ENCODE measurements around the gene CACFD1. TPM values are rescaled to one million over a fixed set of nuclear protein-coding genes. Genes with fewer than 3 reads are reported as not detected.
A peak's percentile ranks its signal among the peaks of the same experiment; 100 is the strongest.

CACFD1 gene
- total and polyA plus RNA-seq, 2 of the 13 experiments (the other 11 are each of a cell fraction or from before 2014, with no cell fraction given) = 13.8 to 14.6 TPM

DNA sequence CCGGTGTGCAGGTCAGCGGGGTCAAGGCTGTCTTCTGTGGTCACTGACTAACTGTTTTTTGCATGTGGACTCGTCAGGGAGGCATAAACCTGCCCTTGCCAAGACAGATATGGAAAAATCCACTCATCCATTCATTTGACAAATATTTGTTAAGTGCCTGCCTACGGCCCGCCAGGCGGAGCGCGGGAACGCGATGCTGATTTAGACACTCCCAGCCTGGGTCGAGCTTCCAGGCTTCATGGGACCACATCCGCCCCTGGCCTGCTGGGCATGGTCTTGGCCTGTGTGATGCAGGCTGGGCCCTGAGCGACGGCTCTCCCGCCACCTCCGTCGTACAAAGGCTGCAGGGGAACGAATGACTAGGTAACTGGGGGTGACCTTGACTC is 46.9 kb downstream of the CACFD1 start (continued):
- TF ChIP-seq, protein P1, sequence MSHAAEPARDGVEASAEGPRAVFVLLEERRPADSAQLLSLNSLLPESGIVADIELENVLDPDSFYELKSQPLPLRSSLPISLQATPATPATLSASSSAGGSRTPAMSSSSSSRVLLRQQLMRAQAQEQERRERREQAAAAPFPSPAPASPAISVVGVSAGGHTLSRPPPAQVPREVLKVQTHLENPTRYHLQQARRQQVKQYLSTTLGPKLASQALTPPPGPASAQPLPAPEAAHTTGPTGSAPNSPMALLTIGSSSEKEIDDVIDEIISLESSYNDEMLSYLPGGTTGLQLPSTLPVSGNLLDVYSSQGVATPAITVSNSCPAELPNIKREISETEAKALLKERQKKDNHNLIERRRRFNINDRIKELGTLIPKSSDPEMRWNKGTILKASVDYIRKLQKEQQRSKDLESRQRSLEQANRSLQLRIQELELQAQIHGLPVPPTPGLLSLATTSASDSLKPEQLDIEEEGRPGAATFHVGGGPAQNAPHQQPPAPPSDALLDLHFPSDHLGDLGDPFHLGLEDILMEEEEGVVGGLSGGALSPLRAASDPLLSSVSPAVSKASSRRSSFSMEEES (CRISPR knock-in tag; IDR thresholded peaks at IDR 0.05) = peak; percentile 56; the same call in 1 of the 2 replicates
- peak; percentile 70; the same call in 1 of the 2 replicates for TF ChIP-seq TGIF2 (CRISPR knock-in tag; IDR thresholded peaks at IDR 0.05)
- TF ChIP-seq MAZ (IDR thresholded peaks at IDR 0.05; ENCODE audit: borderline replicate concordance, low read depth, low read length) = no peak
- TF ChIP-seq MAZ (CRISPR knock-in tag; IDR thresholded peaks at IDR 0.05; ENCODE audit: low read depth) = peak; percentile 90
- TF ChIP-seq GATAD1 (CRISPR knock-in tag; IDR thresholded peaks at IDR 0.05) = peak; percentile 21; the same call in 1 of the 2 replicates
- TF ChIP-seq, protein P2, sequence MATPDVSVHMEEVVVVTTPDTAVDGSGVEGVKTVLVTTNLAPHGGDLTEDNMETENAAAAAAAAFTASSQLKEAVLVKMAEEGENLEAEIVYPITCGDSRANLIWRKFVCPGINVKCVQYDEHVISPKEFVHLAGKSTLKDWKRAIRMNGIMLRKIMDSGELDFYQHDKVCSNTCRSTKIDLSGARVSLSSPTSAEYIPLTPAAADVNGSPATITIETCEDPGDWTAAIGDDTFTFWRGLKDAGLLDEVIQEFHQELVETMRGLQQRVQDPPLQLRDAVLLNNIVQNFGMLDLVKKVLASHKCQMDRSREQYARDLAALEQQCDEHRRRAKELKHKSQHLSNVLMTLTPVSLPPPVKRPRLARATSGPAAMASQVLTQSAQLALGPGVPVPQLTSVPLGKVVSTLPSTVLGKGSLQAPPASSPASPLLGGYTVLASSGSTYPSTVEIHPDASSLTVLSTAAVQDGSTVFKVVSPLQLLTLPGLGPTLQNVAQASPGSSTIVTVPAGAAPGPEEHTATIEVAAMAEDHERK (CRISPR knock-in tag; IDR thresholded peaks at IDR 0.05; ENCODE audit: low read depth) = no peak
- TF ChIP-seq, protein P3, sequence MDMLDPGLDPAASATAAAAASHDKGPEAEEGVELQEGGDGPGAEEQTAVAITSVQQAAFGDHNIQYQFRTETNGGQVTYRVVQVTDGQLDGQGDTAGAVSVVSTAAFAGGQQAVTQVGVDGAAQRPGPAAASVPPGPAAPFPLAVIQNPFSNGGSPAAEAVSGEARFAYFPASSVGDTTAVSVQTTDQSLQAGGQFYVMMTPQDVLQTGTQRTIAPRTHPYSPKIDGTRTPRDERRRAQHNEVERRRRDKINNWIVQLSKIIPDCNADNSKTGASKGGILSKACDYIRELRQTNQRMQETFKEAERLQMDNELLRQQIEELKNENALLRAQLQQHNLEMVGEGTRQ (IDR thresholded peaks at IDR 0.05; ENCODE audit: low read depth, low read length) = no peak
- TF ChIP-seq, protein P3 (CRISPR knock-in tag; IDR thresholded peaks at IDR 0.05; ENCODE audit: borderline replicate concordance) = peak; percentile 62; the same call in 1 of the 2 replicates
- TF ChIP-seq ZNF326 (CRISPR knock-in tag; IDR thresholded peaks at IDR 0.05; ENCODE audit: borderline replicate concordance) = no peak
- TF ChIP-seq, protein P4, sequence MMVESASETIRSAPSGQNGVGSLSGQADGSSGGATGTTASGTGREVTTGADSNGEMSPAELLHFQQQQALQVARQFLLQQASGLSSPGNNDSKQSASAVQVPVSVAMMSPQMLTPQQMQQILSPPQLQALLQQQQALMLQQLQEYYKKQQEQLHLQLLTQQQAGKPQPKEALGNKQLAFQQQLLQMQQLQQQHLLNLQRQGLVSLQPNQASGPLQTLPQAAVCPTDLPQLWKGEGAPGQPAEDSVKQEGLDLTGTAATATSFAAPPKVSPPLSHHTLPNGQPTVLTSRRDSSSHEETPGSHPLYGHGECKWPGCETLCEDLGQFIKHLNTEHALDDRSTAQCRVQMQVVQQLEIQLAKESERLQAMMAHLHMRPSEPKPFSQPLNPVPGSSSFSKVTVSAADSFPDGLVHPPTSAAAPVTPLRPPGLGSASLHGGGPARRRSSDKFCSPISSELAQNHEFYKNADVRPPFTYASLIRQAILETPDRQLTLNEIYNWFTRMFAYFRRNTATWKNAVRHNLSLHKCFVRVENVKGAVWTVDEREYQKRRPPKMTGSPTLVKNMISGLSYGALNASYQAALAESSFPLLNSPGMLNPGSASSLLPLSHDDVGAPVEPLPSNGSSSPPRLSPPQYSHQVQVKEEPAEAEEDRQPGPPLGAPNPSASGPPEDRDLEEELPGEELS (CRISPR knock-in tag; IDR thresholded peaks at IDR 0.05) = peak; percentile 75; the same call in 1 of the 2 replicates
- TF ChIP-seq KLF12 (CRISPR knock-in tag; IDR thresholded peaks at IDR 0.05; ENCODE audit: borderline replicate concordance) = peak; percentile 75; the same call in 1 of the 2 replicates
- TF ChIP-seq, protein P5, sequence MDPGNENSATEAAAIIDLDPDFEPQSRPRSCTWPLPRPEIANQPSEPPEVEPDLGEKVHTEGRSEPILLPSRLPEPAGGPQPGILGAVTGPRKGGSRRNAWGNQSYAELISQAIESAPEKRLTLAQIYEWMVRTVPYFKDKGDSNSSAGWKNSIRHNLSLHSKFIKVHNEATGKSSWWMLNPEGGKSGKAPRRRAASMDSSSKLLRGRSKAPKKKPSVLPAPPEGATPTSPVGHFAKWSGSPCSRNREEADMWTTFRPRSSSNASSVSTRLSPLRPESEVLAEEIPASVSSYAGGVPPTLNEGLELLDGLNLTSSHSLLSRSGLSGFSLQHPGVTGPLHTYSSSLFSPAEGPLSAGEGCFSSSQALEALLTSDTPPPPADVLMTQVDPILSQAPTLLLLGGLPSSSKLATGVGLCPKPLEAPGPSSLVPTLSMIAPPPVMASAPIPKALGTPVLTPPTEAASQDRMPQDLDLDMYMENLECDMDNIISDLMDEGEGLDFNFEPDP (CRISPR knock-in tag; conservative IDR thresholded peaks at IDR 0.05) = 0 out of 2 replicates have a peak, but pooled peaks have one; percentile 66
- TF ChIP-seq MLLT10 (CRISPR knock-in tag; IDR thresholded peaks at IDR 0.05) = no peak
- TF ChIP-seq ZNF484 (CRISPR knock-in tag; IDR thresholded peaks at IDR 0.05; ENCODE audit: borderline replicate concordance, low read depth) = no peak
- TF ChIP-seq RBAK (CRISPR knock-in tag; IDR thresholded peaks at IDR 0.05) = no peak
- TF ChIP-seq, protein P6, sequence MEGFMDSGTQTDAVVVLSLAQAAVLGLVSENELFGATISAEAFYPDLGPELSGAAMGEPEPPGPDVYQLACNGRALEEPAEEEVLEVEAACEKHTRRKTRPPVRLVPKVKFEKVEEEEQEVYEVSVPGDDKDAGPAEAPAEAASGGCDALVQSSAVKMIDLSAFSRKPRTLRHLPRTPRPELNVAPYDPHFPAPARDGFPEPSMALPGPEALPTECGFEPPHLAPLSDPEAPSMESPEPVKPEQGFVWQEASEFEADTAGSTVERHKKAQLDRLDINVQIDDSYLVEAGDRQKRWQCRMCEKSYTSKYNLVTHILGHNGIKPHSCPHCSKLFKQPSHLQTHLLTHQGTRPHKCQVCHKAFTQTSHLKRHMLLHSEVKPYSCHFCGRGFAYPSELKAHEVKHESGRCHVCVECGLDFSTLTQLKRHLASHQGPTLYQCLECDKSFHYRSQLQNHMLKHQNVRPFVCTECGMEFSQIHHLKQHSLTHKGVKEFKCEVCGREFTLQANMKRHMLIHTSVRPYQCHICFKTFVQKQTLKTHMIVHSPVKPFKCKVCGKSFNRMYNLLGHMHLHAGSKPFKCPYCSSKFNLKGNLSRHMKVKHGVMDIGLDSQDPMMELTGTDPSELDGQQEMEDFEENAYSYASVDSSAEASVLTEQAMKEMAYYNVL (CRISPR knock-in tag; IDR thresholded peaks at IDR 0.05; ENCODE audit: borderline replicate concordance) = no peak
- TF ChIP-seq MIER2 (CRISPR knock-in tag; IDR thresholded peaks at IDR 0.05) = peak; percentile 41; the same call in 1 of the 2 replicates
- TF ChIP-seq SALL1 (CRISPR knock-in tag; IDR thresholded peaks at IDR 0.05) = peak; percentile 94

All from HepG2 (cell line).